ENCODE results near the gene PLAAT5.
"Not testable (repeated sequence)": the region's sequence is repeated elsewhere in the genome, so short reads cannot be mapped to it uniquely, and the experiment has no call there.

PLAAT5 gene

GRCh38 chr11:63490551-63491239, at the start of gene PLAAT5:
PLAAT5 (minus strand) TSS chr11:63491167; CDS start chr11:63491034, 133 bp downstream.
- in situ Hi-C loops (cut with MboI; ENCODE audit: low sequenced_read_pairs) = no loop called here

GRCh38 chr11:63537293-63538101, 46.5 kb upstream of the PLAAT5 start:
- in situ Hi-C loops (cut with MboI; ENCODE audit: low sequenced_read_pairs) = no loop called here

GRCh38 chr11:63536669-63537292, 45.8 kb upstream of the PLAAT5 start, which contains the start of gene PLAAT4:
PLAAT4 (plus strand) TSS chr11:63536808; CDS start chr11:63536869, 61 bp downstream.
- in situ Hi-C loops (cut with MboI; ENCODE audit: low sequenced_read_pairs) = no loop called here

- in situ Hi-C loops (cut with MboI; ENCODE audit: low sequenced_read_pairs) = no loop called here
These were observed 44.8 kb upstream of the PLAAT5 start for GRCh38 chr11:63535734-63536133.

- in situ Hi-C loops (cut with MboI; ENCODE audit: low sequenced_read_pairs) = no loop called here
These were observed 44.0 kb upstream of the PLAAT5 start for GRCh38 chr11:63534895-63535461.

GRCh38 chr11:63534076-63534475, 43.1 kb upstream of the PLAAT5 start:
- in situ Hi-C loops (cut with MboI; ENCODE audit: low sequenced_read_pairs) = no loop called here

GRCh38 chr11:63532799-63533475, 42.0 kb upstream of the PLAAT5 start:
- in situ Hi-C loops (cut with MboI; ENCODE audit: low sequenced_read_pairs) = no loop called here

GRCh38 chr11:63532117-63532516, 41.1 kb upstream of the PLAAT5 start:
- in situ Hi-C loops (cut with MboI; ENCODE audit: low sequenced_read_pairs) = no loop called here

- in situ Hi-C loops (cut with MboI; ENCODE audit: low sequenced_read_pairs) = not testable (repeated sequence)
These were observed 40.3 kb upstream of the PLAAT5 start for GRCh38 chr11:63531074-63531792.

GRCh38 chr11:63530021-63530420, 39.1 kb upstream of the PLAAT5 start:
- in situ Hi-C loops (cut with MboI; ENCODE audit: low sequenced_read_pairs) = no loop called here

GRCh38 chr11:63529373-63529772, 38.4 kb upstream of the PLAAT5 start:
- in situ Hi-C loops (cut with MboI; ENCODE audit: low sequenced_read_pairs) = not testable (repeated sequence)

GRCh38 chr11:63528729-63529278, 37.8 kb upstream of the PLAAT5 start:
- in situ Hi-C loops (cut with MboI; ENCODE audit: low sequenced_read_pairs) = not testable (repeated sequence)

GRCh38 chr11:63528156-63528555, 37.2 kb upstream of the PLAAT5 start:
- in situ Hi-C loops (cut with MboI; ENCODE audit: low sequenced_read_pairs) = not testable (repeated sequence)

GRCh38 chr11:63527667-63528066, 36.7 kb upstream of the PLAAT5 start:
- in situ Hi-C loops (cut with MboI; ENCODE audit: low sequenced_read_pairs) = no loop called here

- in situ Hi-C loops (cut with MboI; ENCODE audit: low sequenced_read_pairs) = no loop called here
These were observed 32.2 kb upstream of the PLAAT5 start for GRCh38 chr11:63523151-63523550.

GRCh38 chr11:63521896-63522295, 30.9 kb upstream of the PLAAT5 start:
- in situ Hi-C loops (cut with MboI; ENCODE audit: low sequenced_read_pairs) = no loop called here

GRCh38 chr11:63520606-63521170, 29.7 kb upstream of the PLAAT5 start:
- in situ Hi-C loops (cut with MboI; ENCODE audit: low sequenced_read_pairs) = no loop called here

- in situ Hi-C loops (cut with MboI; ENCODE audit: low sequenced_read_pairs) = no loop called here
These were observed 27.6 kb upstream of the PLAAT5 start for GRCh38 chr11:63518548-63518947.

- in situ Hi-C loops (cut with MboI; ENCODE audit: low sequenced_read_pairs) = no loop called here
These were observed 26.2 kb upstream of the PLAAT5 start for GRCh38 chr11:63517156-63517555.

All from hTERT RPE-1 (cell line).